IMR-90 (cell line): Measurements from ENCODE around the gene OR2F1. TPM values are rescaled to one million over a fixed set of nuclear protein-coding genes. Genes with fewer than 3 reads are reported as not detected.
A peak's percentile ranks its signal among the peaks of the same experiment; 100 is the strongest.

Experiments
- ATAC-seq: fragments of 200-7000 bp; cut with Tn5 transposase; 2 replicates; pipeline ENCODE4 v1.9.1; 2020; ENCODE audit warnings: low read depth, mild to moderate bottlenecking, moderate library complexity
- BruUV-seq: library from RNA; stranded (reverse); fragments of 400-500 nt; replicated peaks from 2 replicates; lab custom pipeline; 2021; lab: Mats Ljungman, UMichigan
- CTCF ChIA-PET: fragments of 300-600 bp; formaldehyde crosslinking; extraction: SDS; loops from one replicate; lab custom pipeline; 2021; ENCODE audit warnings: antibody characterized with exemption; lab: Yijun Ruan, JAX
- POLR2A ChIA-PET: fragments of 300-600 bp; sonication (Branson Sonifier 250); formaldehyde crosslinking; loops from one replicate; lab custom pipeline; 2022; ENCODE audit warnings: antibody characterized with exemption; ENCODE audit not compliant: unreplicated experiment; lab: Charles Lee
- DNase-seq: peaks from one replicate; pipeline ENCODE4 v3.0.0; 2013
- H2AFZ ChIP-seq: replicated peaks from 2 replicates; pipeline ENCODE3; 2013; ENCODE audit warnings: low read length, mild to moderate bottlenecking; ENCODE audit not compliant: poor library complexity
- H2AK5ac ChIP-seq: 2 replicates; pipeline ENCODE4 v1.6.1; 2013; ENCODE audit warnings: low read depth, low read length, inconsistent platforms
- H2AK9ac ChIP-seq: replicated peaks from 2 replicates; pipeline ENCODE3; 2013; ENCODE audit warnings: mild to moderate bottlenecking, low read depth, low read length, moderate library complexity; ENCODE audit not compliant: poor library complexity
- H2BK120ac ChIP-seq: 2 replicates; pipeline ENCODE4 v1.6.1; 2013; ENCODE audit warnings: low read depth, low read length, inconsistent platforms
- H2BK15ac ChIP-seq: 3 replicates; pipeline ENCODE4 v1.6.1; 2013; ENCODE audit warnings: low read depth, low read length, inconsistent platforms
- H2BK20ac ChIP-seq: 2 replicates; pipeline ENCODE4 v1.6.1; 2013; ENCODE audit warnings: low read depth, mild to moderate bottlenecking, inconsistent platforms, low read length, moderate library complexity
- H2BK5ac ChIP-seq: 2 replicates; pipeline ENCODE4 v1.6.1; 2013; ENCODE audit warnings: mild to moderate bottlenecking, low read depth, low read length, inconsistent platforms; ENCODE audit not compliant: poor library complexity, severe bottlenecking
- H3K14ac ChIP-seq: replicated peaks from 2 replicates; pipeline ENCODE4 v1.6.1; 2013; ENCODE audit warnings: low read depth, low read length, inconsistent platforms
- H3K18ac ChIP-seq: 2 replicates; pipeline ENCODE4 v1.6.1; 2013; ENCODE audit warnings: low read depth, low read length, control low read depth
- H3K23ac ChIP-seq: 2 replicates; pipeline ENCODE4 v1.6.1; 2013; ENCODE audit warnings: low read depth, low read length, inconsistent platforms
- H3K27ac ChIP-seq: 2 replicates; pipeline ENCODE4 v1.5.1; 2013; ENCODE audit warnings: mild to moderate bottlenecking, control low read depth, low read length; ENCODE audit not compliant: insufficient read depth
- H3K27me3 ChIP-seq: 2 replicates; pipeline ENCODE4 v1.6.1; 2013; ENCODE audit warnings: low read length; ENCODE audit not compliant: control insufficient read depth, insufficient read depth
- H3K36me3 ChIP-seq: 2 replicates; pipeline ENCODE4 v1.6.1; 2013; ENCODE audit warnings: low read length, mixed read lengths; ENCODE audit not compliant: control insufficient read depth, insufficient read depth
- H3K4ac ChIP-seq: 2 replicates; pipeline ENCODE4 v1.6.1; 2013; ENCODE audit warnings: low read depth, low read length, inconsistent platforms
- H3K4me1 ChIP-seq: 2 replicates; pipeline ENCODE4 v1.6.1; 2013; ENCODE audit warnings: low read length, mixed read lengths; ENCODE audit not compliant: control insufficient read depth, insufficient read depth
- H3K4me2 ChIP-seq: 2 replicates; pipeline ENCODE4 v1.6.1; 2013; ENCODE audit warnings: low read depth, mild to moderate bottlenecking, control low read depth, low read length, moderate library complexity
- H3K4me3 ChIP-seq: 2 replicates; pipeline ENCODE4 v1.5.1; 2013; ENCODE audit warnings: low read depth, mild to moderate bottlenecking, control low read depth, low read length, moderate library complexity; ENCODE audit not compliant: insufficient read depth
- H3K56ac ChIP-seq: 2 replicates; pipeline ENCODE4 v1.6.1; 2013; ENCODE audit warnings: low read length, inconsistent platforms; ENCODE audit not compliant: insufficient read depth; ENCODE audit errors: extremely low read depth
- H3K79me1 ChIP-seq, 2 experiments: 2 replicates each; pipeline ENCODE4 v1.6.1; 2013; ENCODE audit warnings: low read length in 2 of 2, inconsistent platforms in 1 of 2, low read depth in 1 of 2
- H3K9ac ChIP-seq: 2 replicates; pipeline ENCODE4 v1.6.1; 2013; ENCODE audit warnings: low read depth, low read length, control low read depth
- H3K9me1 ChIP-seq: 2 replicates; pipeline ENCODE4 v1.6.1; 2013; ENCODE audit warnings: low read length, inconsistent platforms; ENCODE audit not compliant: insufficient read depth
- H3K9me3 ChIP-seq: 2 replicates; pipeline ENCODE4 v1.6.1; 2013; ENCODE audit warnings: low read length; ENCODE audit not compliant: control insufficient read depth, insufficient read depth
- H4K20me1 ChIP-seq: 2 replicates; pipeline ENCODE4 v1.6.1; 2013; ENCODE audit warnings: low read length, inconsistent platforms; ENCODE audit not compliant: insufficient read depth
- H4K5ac ChIP-seq: 2 replicates; pipeline ENCODE4 v1.6.1; 2013; ENCODE audit warnings: mild to moderate bottlenecking, low read depth, low read length, control low read depth
- H4K8ac ChIP-seq, 2 experiments: 2 replicates each; pipeline ENCODE4 v1.6.1; 2013; ENCODE audit warnings: low read depth in 2 of 2, low read length in 2 of 2, control low read depth in 1 of 2, inconsistent platforms in 1 of 2
- H4K91ac ChIP-seq: 2 replicates; pipeline ENCODE4 v1.6.1; 2013; ENCODE audit warnings: low read depth, low read length, inconsistent platforms; ENCODE audit not compliant: insufficient read depth
- CEBPB ChIP-seq: IDR thresholded peaks from 2 replicates; pipeline ENCODE4 v1.6.1; 2012; ENCODE audit warnings: low read depth, low read length, improper control_type of control experiment
- WGBS, 2 experiments: methylation state at CpG; one replicate each; pipeline versions ENCODE4 v1.1.5 to v1.1.7; 2013; ENCODE audit warnings: missing lambda C conversion rate in 2 of 2; ENCODE audit not compliant: insufficient read length in 1 of 2; ENCODE audit errors: extremely low coverage in 2 of 2; 5-methylcytosine and 5-hydroxymethylcytosine counted together
- dilution Hi-C: fragments of 300-500 bp; cut with HindIII; formaldehyde crosslinking; loops from one replicate; pipeline ENCODE4 v1.14.3; 2018; ENCODE audit warnings: low sequenced_read_pairs; ENCODE audit not compliant: unreplicated experiment
- in situ Hi-C: fragments of 300-500 bp; cut with MboI; formaldehyde crosslinking; loops from 3 replicates; pipeline ENCODE4 v1.14.3; 2019; ENCODE audit warnings: low sequenced_read_pairs, inconsistent platforms, mixed read lengths
- intact Hi-C: fragments of 100-400 bp; cut with micrococcal nuclease; formaldehyde crosslinking; loops from 2 replicates; pipeline ENCODE4 v1.10.0; 2022
- polyA plus RNA-seq, 3 experiments: library from polyadenylated mRNA; depleted of rRNA; stranded (reverse); fragments of >200 nt; gene quantifications; 2 replicates each; pipeline ENCODE4 v1.2.3, GENCODE V29; 2012; ENCODE audit warnings: low replicate concordance in 1 of 3
- total RNA-seq: library from RNA; depleted of rRNA; stranded (reverse); fragments of >200 nt; gene quantifications from 2 replicates; pipeline ENCODE4 v1.2.3, GENCODE V29; 2012

The OR2F1 gene
- total and polyA plus RNA-seq, 2 of the 4 experiments (the other 2 are of a cell fraction): not detected

DNA sequence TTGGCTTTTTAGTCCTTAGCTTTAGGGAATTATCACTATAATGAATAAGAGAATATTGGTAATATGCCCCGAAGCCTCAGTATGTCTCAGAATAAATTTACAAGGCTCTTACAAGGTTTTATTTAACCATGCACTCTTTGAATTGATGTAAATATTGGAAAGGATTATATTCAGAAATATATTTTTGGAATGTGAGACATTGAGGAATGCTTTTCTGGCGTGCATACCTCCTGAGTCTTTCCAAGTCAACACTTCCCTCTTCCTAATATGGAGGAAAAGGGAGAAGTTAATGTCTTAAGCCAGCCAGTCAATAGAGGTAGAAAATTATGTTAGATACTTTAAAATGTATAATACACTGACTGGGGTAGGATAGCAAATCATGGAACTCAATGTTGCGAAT, 1.2 kb upstream of the OR2F1 start:
- Histone ChIP-seq H2BK120ac (no peak overlapping the region), H3K79me1 (no peaks in the 10 kb centered on the region), H3K9me1 (no peaks in the 10 kb centered on the region), H2AK9ac (no peak overlapping the region), H3K27ac (no peak overlapping the region), H3K56ac (no peak overlapping the region), H2BK15ac (no peak overlapping the region), H4K8ac (no peak overlapping the region), H3K36me3 (no peaks in the 10 kb centered on the region), H4K5ac (no peak overlapping the region), H3K23ac (no peak overlapping the region), H3K18ac (no peak overlapping the region), H3K27me3 (peaks cover 3% of the 10 kb centered on the region; the same call in 1 of the 2 replicates), H4K91ac (no peak overlapping the region), H3K4ac (no peak overlapping the region), H3K4me1 (peaks cover 2% of the 10 kb centered on the region), H3K4me2 (no peak overlapping the region), H3K14ac (no peak overlapping the region), H4K20me1 (no peaks in the 10 kb centered on the region), H3K9ac (no peak overlapping the region), H3K9me3 (no peaks in the 10 kb centered on the region), H2AK5ac (no peak overlapping the region), H2BK5ac (no peak overlapping the region), H2AFZ (no peak overlapping the region), H2BK20ac (no peak overlapping the region), H3K4me3 (no peak overlapping the region)
- TF ChIP-seq CEBPB: no peak
- ATAC-seq (peak; percentile 38; the same call in 1 of the 2 replicates), DNase-seq (no peak)
- CTCF ChIA-PET: no interaction called here
- BruUV-seq: no TSS peak
- dilution Hi-C loops: no loop called here
- in situ Hi-C loops: no loop called here
- POLR2A ChIA-PET: no interaction called here
- WGBS, 2 experiments: no CpG with 5 or more reads among the region's 3 CpGs
- intact Hi-C loops: loop anchor here (5.0 kb wide), 1 partner anchor 34 kb away; no protein-coding TSS in a partner anchor
